Cardiac muscle cell (in vitro differentiated cells and primary cell): ENCODE data around the gene CAMTA2. TPM values are rescaled to one million over a fixed set of nuclear protein-coding genes. Genes with fewer than 3 reads are reported as not detected.

Experiments used
- DNase-seq, 2 donors: peaks; one replicate each; pipeline versions ENCODE4 v3.0.0 to v3.0.0-alpha.2; 2010 to 2017; ENCODE audit warnings: low read depth in 1 of 2, low spot score in 1 of 2
- H3K27ac ChIP-seq: fragments of 200-600 bp; sonication (generic); 2 replicates; pipeline ENCODE4 v1.5.1; 2016
- H3K27me3 ChIP-seq: fragments of 200-600 bp; sonication (generic); 2 replicates; pipeline ENCODE4 v1.6.0; 2016; ENCODE audit warnings: control low read depth
- H3K36me3 ChIP-seq: fragments of 200-600 bp; sonication (generic); 2 replicates; pipeline ENCODE4 v1.5.1; 2016; ENCODE audit warnings: control low read depth
- H3K4me1 ChIP-seq: fragments of 200-600 bp; sonication (generic); 2 replicates; pipeline ENCODE4 v1.8.1; 2017; ENCODE audit warnings: low read depth, mild to moderate bottlenecking, mixed run types
- H3K4me3 ChIP-seq: fragments of 200-600 bp; sonication (generic); 2 replicates; pipeline ENCODE4 v1.5.1; 2016; ENCODE audit warnings: mild to moderate bottlenecking
- H3K9me3 ChIP-seq: fragments of 200-600 bp; sonication (generic); 2 replicates; pipeline ENCODE4 v1.5.1; 2017; ENCODE audit warnings: low read depth, mild to moderate bottlenecking, control low read depth
- polyA plus RNA-seq: library from polyadenylated mRNA; unstranded; fragments of >200 nt; fragmentation: Nextera tagmentation; extraction: Ambion mirVana; gene quantifications from 2 replicates; pipeline ENCODE4 v1.2.1, GENCODE V29; 2016
- total RNA-seq: library from RNA; depleted of rRNA; stranded (reverse); fragments of >200 nt; gene quantifications from 2 replicates; pipeline ENCODE4 v1.2.3, GENCODE V29; 2016
- TF ChIP-seq, protein P1 (sequence below): IDR thresholded peaks from 2 replicates; pipeline ENCODE4 v1.5.1; 2012; ENCODE audit warnings: low read depth, mild to moderate bottlenecking, low read length

The CAMTA2 gene
- total and polyA plus RNA-seq, 2 experiments from 2014 or later, result 11.6 to 18.3 TPM

DNA sequence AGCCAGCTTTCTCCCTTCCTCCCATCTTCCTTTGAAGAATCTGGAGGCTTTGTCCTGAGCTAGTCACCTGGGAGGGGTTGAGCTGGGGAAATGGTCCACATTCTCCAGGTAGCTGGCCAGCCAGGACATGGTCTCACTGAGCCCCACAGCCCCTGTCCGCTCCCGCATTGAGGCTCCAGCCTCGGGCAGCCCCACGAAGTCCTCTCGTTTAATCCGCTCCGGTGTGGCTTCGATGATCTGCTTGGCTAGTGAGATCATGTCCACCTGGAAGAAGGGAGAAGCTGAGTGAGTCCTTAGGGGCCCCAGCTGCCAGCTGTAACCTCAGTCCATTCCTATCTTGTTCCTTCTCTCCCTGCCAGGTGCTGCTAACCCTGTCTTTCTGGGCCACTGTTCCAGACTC, 17.2 kb downstream of the CAMTA2 start:
- peaks cover 24% of the 10 kb centered on the region for H3K4me1 ChIP-seq
- H3K27ac ChIP-seq, result peak overlapping the region; percentile 96
- no peak for DNase-seq
- H3K36me3 ChIP-seq, result no peaks in the 10 kb centered on the region
- H3K27me3 ChIP-seq, result no peaks in the 10 kb centered on the region
- no peaks in the 10 kb centered on the region for H3K9me3 ChIP-seq
- no peak overlapping the region for H3K4me3 ChIP-seq
- TF ChIP-seq, protein P1, sequence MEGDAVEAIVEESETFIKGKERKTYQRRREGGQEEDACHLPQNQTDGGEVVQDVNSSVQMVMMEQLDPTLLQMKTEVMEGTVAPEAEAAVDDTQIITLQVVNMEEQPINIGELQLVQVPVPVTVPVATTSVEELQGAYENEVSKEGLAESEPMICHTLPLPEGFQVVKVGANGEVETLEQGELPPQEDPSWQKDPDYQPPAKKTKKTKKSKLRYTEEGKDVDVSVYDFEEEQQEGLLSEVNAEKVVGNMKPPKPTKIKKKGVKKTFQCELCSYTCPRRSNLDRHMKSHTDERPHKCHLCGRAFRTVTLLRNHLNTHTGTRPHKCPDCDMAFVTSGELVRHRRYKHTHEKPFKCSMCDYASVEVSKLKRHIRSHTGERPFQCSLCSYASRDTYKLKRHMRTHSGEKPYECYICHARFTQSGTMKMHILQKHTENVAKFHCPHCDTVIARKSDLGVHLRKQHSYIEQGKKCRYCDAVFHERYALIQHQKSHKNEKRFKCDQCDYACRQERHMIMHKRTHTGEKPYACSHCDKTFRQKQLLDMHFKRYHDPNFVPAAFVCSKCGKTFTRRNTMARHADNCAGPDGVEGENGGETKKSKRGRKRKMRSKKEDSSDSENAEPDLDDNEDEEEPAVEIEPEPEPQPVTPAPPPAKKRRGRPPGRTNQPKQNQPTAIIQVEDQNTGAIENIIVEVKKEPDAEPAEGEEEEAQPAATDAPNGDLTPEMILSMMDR, result no peak

- DNase-seq, result peak; percentile 32 to 33
- Histone ChIP-seq H3K27ac (peak overlapping the region; percentile 96), H3K27me3 (no peaks in the 10 kb centered on the region), H3K4me3 (no peak overlapping the region), H3K36me3 (no peaks in the 10 kb centered on the region), H3K4me1 (peaks cover 24% of the 10 kb centered on the region), H3K9me3 (no peaks in the 10 kb centered on the region)
- TF ChIP-seq, protein P1, result no peak
These were observed 17.8 kb downstream of the CAMTA2 start for GRCh38 chr17:4969551-4970173.

GRCh38 chr17:4969047-4969550, 18.4 kb downstream of the CAMTA2 start:
- Histone ChIP-seq H3K4me1 (peaks cover 22% of the 10 kb centered on the region), H3K27ac (peak overlapping the region; percentile 96), H3K36me3 (no peaks in the 10 kb centered on the region), H3K9me3 (no peaks in the 10 kb centered on the region), H3K4me3 (peak overlapping the region; percentile 52), H3K27me3 (no peaks in the 10 kb centered on the region)
- TF ChIP-seq, protein P1, result no peak
- peak in 1 of 2 donors; percentile 96 for DNase-seq

DNA sequence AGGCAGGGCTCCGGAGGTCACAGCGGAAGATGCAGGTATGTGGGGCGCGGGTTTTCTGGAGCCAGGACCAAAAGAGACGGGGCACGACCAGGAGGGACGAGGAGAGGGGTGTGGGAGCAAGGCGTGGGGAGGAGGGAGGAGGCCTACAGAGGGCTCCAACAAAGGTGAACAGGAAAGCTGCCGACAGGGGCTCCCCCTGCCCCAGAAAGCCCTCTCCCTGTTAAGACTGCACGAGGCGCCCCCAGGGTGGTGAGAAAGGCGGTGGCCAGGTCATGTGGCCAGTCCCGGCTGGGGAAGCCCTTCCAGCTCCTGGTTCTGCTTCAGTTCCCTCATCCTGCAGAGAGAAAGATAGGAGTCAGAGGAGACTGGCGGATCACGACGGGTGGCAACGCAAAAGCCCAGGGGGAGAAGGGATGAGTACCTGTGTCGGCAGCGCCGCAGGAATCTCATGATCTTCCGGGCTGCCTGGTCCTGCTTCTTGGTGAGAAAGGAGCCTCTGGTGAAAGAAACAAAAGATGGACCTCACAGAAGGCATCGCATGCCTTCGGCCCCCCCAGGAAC, 18.9 kb downstream of the CAMTA2 start:
- Histone ChIP-seq H3K27ac (peak overlapping the region; percentile 96), H3K4me3 (peak overlapping the region; percentile 52), H3K27me3 (no peaks in the 10 kb centered on the region), H3K36me3 (no peaks in the 10 kb centered on the region), H3K9me3 (no peaks in the 10 kb centered on the region), H3K4me1 (peaks cover 17% of the 10 kb centered on the region)
- TF ChIP-seq, protein P1, result no peak
- peak; percentile 34 to 38 for DNase-seq

- Histone ChIP-seq H3K27ac (peak within 1 kb of the TSS; percentile 96), H3K36me3 (no peaks in the 10 kb centered on the region), H3K9me3 (no peaks in the 10 kb centered on the region), H3K4me1 (peaks cover 12% of the 10 kb centered on the region), H3K4me3 (peak within 1 kb of the TSS; percentile 52), H3K27me3 (no peaks in the 10 kb centered on the region)
- DNase-seq, result peak; percentile 98 to 99
- TF ChIP-seq, protein P1, result no peak
These were observed 19.7 kb downstream of the CAMTA2 start, which contains the start of gene SPAG7 for GRCh38 chr17:4967539-4968485. TSS of gene SPAG7 (minus strand) at chr17:4967817. CDS start at chr17:4967804, 13 bp downstream.
